ENCODE data around the gene SMC5.

The SMC5 gene

GRCh38 chr9:70258692-70259511, at the start of gene SMC5:
Gene SMC5, plus strand, starts transcription at chr9:70258978. Its CDS starts 101 bp downstream, at chr9:70259079.
- DNase-seq (ENCODE audit: low read depth), result peak; percentile 93
- TF ChIP-seq CTCF (conservative IDR thresholded peaks at IDR 0.05; ENCODE audit: low read length), result no peak
- H3K4me3 ChIP-seq (ENCODE audit: low read length), result peak within 1 kb of the TSS; percentile 85

GRCh38 chr9:70217029-70217428, 41.7 kb upstream of the SMC5 start:
- TF ChIP-seq CTCF (conservative IDR thresholded peaks at IDR 0.05; ENCODE audit: low read length), result no peak
- DNase-seq (ENCODE audit: low read depth), result no peak
- no peak overlapping the region for H3K4me3 ChIP-seq (ENCODE audit: low read length)

- peak; percentile 67 for DNase-seq (ENCODE audit: low read depth)
- H3K4me3 ChIP-seq (ENCODE audit: low read length), result no peak overlapping the region
- no peak for TF ChIP-seq CTCF (conservative IDR thresholded peaks at IDR 0.05; ENCODE audit: low read length)
Observed at GRCh38 chr9:70218767-70219166, 40.0 kb upstream of the SMC5 start.

- no peak overlapping the region for H3K4me3 ChIP-seq (ENCODE audit: low read length)
- TF ChIP-seq CTCF (conservative IDR thresholded peaks at IDR 0.05; ENCODE audit: low read length), result no peak
- peak; percentile 18 for DNase-seq (ENCODE audit: low read depth)
Observed at GRCh38 chr9:70220216-70220615, 38.6 kb upstream of the SMC5 start.

DNA sequence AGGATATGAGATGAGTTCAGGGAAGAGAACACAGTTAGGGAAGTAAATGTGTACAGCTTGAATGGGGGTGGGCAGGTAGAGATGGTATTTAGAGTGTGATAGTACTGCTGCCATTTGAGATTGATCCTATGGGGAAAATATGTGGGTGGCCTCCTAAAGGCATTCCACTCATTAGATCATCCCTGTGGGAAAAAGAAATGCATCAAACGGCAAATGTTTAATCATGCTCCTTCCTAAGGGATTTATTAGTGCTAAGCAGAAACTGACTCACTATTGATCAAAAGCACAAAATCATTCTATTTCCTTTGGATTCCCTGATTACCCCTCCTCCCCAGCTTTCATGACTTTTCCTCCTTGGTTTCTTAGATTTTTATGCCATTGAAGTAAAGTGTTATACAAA, 36.4 kb upstream of the SMC5 start:
- no peak overlapping the region for H3K4me3 ChIP-seq (ENCODE audit: low read length)
- no peak for TF ChIP-seq CTCF (conservative IDR thresholded peaks at IDR 0.05; ENCODE audit: low read length)
- peak; percentile 12 for DNase-seq (ENCODE audit: low read depth)

DNA sequence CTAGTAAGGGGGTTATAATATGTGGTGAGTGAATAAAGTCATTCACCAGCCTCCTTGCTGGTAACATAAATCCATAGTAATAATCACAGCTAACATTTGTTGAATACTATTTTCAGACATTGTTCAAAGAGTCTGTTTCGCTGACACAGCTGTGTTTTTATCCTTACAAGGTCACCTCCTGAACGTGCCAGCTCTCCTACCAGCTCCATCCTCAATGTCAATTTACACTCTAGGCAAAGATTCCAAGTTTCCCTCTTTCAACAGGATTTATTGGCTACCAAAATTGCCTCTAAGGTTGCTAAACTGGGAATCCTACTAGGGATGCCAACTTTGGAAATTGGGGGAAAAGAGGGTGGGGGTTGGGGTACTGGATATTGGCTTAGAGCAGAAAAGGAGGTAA, 30.7 kb upstream of the SMC5 start:
- DNase-seq (ENCODE audit: low read depth), result no peak
- H3K4me3 ChIP-seq (ENCODE audit: low read length), result no peak overlapping the region
- TF ChIP-seq CTCF (conservative IDR thresholded peaks at IDR 0.05; ENCODE audit: low read length), result no peak

DNA sequence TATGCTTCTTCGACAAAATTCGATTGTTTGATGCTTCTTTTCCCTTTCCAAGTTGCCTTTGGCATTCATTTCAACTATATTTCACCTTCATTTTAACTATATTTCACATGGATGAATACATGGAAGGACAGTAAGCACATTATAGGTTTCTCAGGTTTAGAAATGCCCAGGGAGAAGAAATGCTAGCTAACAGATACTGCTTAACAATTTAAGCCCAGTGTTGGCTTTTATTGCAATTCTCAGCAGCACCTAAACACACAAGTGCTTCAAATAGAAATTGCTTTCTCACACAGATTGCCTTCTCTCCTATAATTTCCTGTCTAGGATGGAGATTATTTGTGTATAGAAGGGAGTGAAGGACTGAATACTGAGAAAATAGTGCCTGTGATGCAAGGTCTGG, 30.2 kb upstream of the SMC5 start:
- no peak for TF ChIP-seq CTCF (conservative IDR thresholded peaks at IDR 0.05; ENCODE audit: low read length)
- H3K4me3 ChIP-seq (ENCODE audit: low read length), result no peak overlapping the region
- DNase-seq (ENCODE audit: low read depth), result no peak
